Measurements from ENCODE around the gene DRC3.

The DRC3 gene

GRCh38 chr17:18015593-18015992 is 42.9 kb downstream of the DRC3 start:
- no peak overlapping the region for H2BK15ac ChIP-seq (replicated peaks; ENCODE audit: low read depth)
- H3K4me1 ChIP-seq (ENCODE audit: control insufficient read depth, low read depth, low read length): no peaks in the 10 kb centered on the region
- H3K27ac ChIP-seq (ENCODE audit: low read depth, low read length): no peak overlapping the region
- no peak overlapping the region for H3K18ac ChIP-seq (ENCODE audit: low read length)
- H2AK5ac ChIP-seq (ENCODE audit: low read length): no peak overlapping the region
- H3K4me3 ChIP-seq (ENCODE audit: low read length): no peak overlapping the region
- H3K27me3 ChIP-seq (ENCODE audit: insufficient read depth, low read length, poor library complexity): no peaks in the 10 kb centered on the region
- H3K36me3 ChIP-seq (ENCODE audit: control insufficient read depth, insufficient read depth, low read length): no peaks in the 10 kb centered on the region
- no CpG with 5 or more reads among the region's 5 CpGs for WGBS (ENCODE audit: extremely low coverage, insufficient coverage, low lambda C conversion rate)
- no peak for DNase-seq
- H3K9ac ChIP-seq (ENCODE audit: low read length): no peak overlapping the region
- no peak overlapping the region for H3K23ac ChIP-seq (ENCODE audit: low read length)
- no peak overlapping the region for H3K4me2 ChIP-seq (ENCODE audit: low read length)
- H3K79me1 ChIP-seq (ENCODE audit: low read length): no peaks in the 10 kb centered on the region
- no peak overlapping the region for H2BK5ac ChIP-seq (ENCODE audit: low read length)
- no peak overlapping the region for H4K5ac ChIP-seq (ENCODE audit: low read length)
- no peak overlapping the region for H2BK120ac ChIP-seq (ENCODE audit: low read depth, low read length)
- H3K56ac ChIP-seq (ENCODE audit: low read length): no peak overlapping the region
- H4K8ac ChIP-seq (ENCODE audit: low read depth, low read length): no peak overlapping the region
- no peak overlapping the region for H3K4ac ChIP-seq (ENCODE audit: low read depth, low read length)
- H3K79me2 ChIP-seq (ENCODE audit: control insufficient read depth, insufficient read depth, low read length): no peaks in the 10 kb centered on the region

GRCh38 chr17:18016426-18016825 is 43.8 kb downstream of the DRC3 start:
- no peak overlapping the region for H4K8ac ChIP-seq (ENCODE audit: low read depth, low read length)
- H3K79me1 ChIP-seq (ENCODE audit: low read length): no peaks in the 10 kb centered on the region
- no peak overlapping the region for H3K18ac ChIP-seq (ENCODE audit: low read length)
- no peak overlapping the region for H3K4me3 ChIP-seq (ENCODE audit: low read length)
- no CpG with 5 or more reads among the region's 12 CpGs for WGBS (ENCODE audit: extremely low coverage, insufficient coverage, low lambda C conversion rate)
- no peak overlapping the region for H2AK5ac ChIP-seq (ENCODE audit: low read length)
- no peak overlapping the region for H2BK5ac ChIP-seq (ENCODE audit: low read length)
- no peak overlapping the region for H3K56ac ChIP-seq (ENCODE audit: low read length)
- no peaks in the 10 kb centered on the region for H3K4me1 ChIP-seq (ENCODE audit: control insufficient read depth, low read depth, low read length)
- H3K9ac ChIP-seq (ENCODE audit: low read length): no peak overlapping the region
- H3K79me2 ChIP-seq (ENCODE audit: control insufficient read depth, insufficient read depth, low read length): no peaks in the 10 kb centered on the region
- no peak overlapping the region for H3K4ac ChIP-seq (ENCODE audit: low read depth, low read length)
- no peak overlapping the region for H2BK120ac ChIP-seq (ENCODE audit: low read depth, low read length)
- no peak overlapping the region for H2BK15ac ChIP-seq (replicated peaks; ENCODE audit: low read depth)
- H3K27me3 ChIP-seq (ENCODE audit: insufficient read depth, low read length, poor library complexity): no peaks in the 10 kb centered on the region
- no peak overlapping the region for H3K4me2 ChIP-seq (ENCODE audit: low read length)
- no peaks in the 10 kb centered on the region for H3K36me3 ChIP-seq (ENCODE audit: control insufficient read depth, insufficient read depth, low read length)
- H4K5ac ChIP-seq (ENCODE audit: low read length): no peak overlapping the region
- DNase-seq: no peak
- no peak overlapping the region for H3K23ac ChIP-seq (ENCODE audit: low read length)
- no peak overlapping the region for H3K27ac ChIP-seq (ENCODE audit: low read depth, low read length)

GRCh38 chr17:18017958-18018357 is 45.3 kb downstream of the DRC3 start:
- no peaks in the 10 kb centered on the region for H3K79me1 ChIP-seq (ENCODE audit: low read length)
- no peak overlapping the region for H4K8ac ChIP-seq (ENCODE audit: low read depth, low read length)
- H3K4me3 ChIP-seq (ENCODE audit: low read length): no peak overlapping the region
- H3K79me2 ChIP-seq (ENCODE audit: control insufficient read depth, insufficient read depth, low read length): no peaks in the 10 kb centered on the region
- DNase-seq: no peak
- H3K36me3 ChIP-seq (ENCODE audit: control insufficient read depth, insufficient read depth, low read length): no peaks in the 10 kb centered on the region
- H3K27ac ChIP-seq (ENCODE audit: low read depth, low read length): no peak overlapping the region
- no peak overlapping the region for H2AK5ac ChIP-seq (ENCODE audit: low read length)
- H3K4me2 ChIP-seq (ENCODE audit: low read length): no peak overlapping the region
- H3K4ac ChIP-seq (ENCODE audit: low read depth, low read length): no peak overlapping the region
- H2BK120ac ChIP-seq (ENCODE audit: low read depth, low read length): no peak overlapping the region
- H2BK15ac ChIP-seq (replicated peaks; ENCODE audit: low read depth): no peak overlapping the region
- H4K5ac ChIP-seq (ENCODE audit: low read length): no peak overlapping the region
- H3K23ac ChIP-seq (ENCODE audit: low read length): no peak overlapping the region
- H3K18ac ChIP-seq (ENCODE audit: low read length): no peak overlapping the region
- H3K27me3 ChIP-seq (ENCODE audit: insufficient read depth, low read length, poor library complexity): no peaks in the 10 kb centered on the region
- no peaks in the 10 kb centered on the region for H3K4me1 ChIP-seq (ENCODE audit: control insufficient read depth, low read depth, low read length)
- WGBS (ENCODE audit: extremely low coverage, insufficient coverage, low lambda C conversion rate): no CpG with 5 or more reads among the region's 3 CpGs
- H2BK5ac ChIP-seq (ENCODE audit: low read length): no peak overlapping the region
- no peak overlapping the region for H3K9ac ChIP-seq (ENCODE audit: low read length)
- H3K56ac ChIP-seq (ENCODE audit: low read length): no peak overlapping the region

- Histone ChIP-seq H3K4me2 (ENCODE audit: low read length) (no peak overlapping the region), H3K4me1 (ENCODE audit: control insufficient read depth, low read depth, low read length) (no peaks in the 10 kb centered on the region), H3K79me2 (ENCODE audit: control insufficient read depth, insufficient read depth, low read length) (no peaks in the 10 kb centered on the region), H3K4ac (ENCODE audit: low read depth, low read length) (no peak overlapping the region), H2AK5ac (ENCODE audit: low read length) (no peak overlapping the region), H3K27me3 (ENCODE audit: insufficient read depth, low read length, poor library complexity) (no peaks in the 10 kb centered on the region), H3K27ac (ENCODE audit: low read depth, low read length) (no peak overlapping the region), H3K36me3 (ENCODE audit: control insufficient read depth, insufficient read depth, low read length) (no peaks in the 10 kb centered on the region), H2BK5ac (ENCODE audit: low read length) (no peak overlapping the region), H3K23ac (ENCODE audit: low read length) (no peak overlapping the region), H3K18ac (ENCODE audit: low read length) (no peak overlapping the region), H3K4me3 (ENCODE audit: low read length) (no peak overlapping the region), H4K5ac (ENCODE audit: low read length) (no peak overlapping the region), H2BK120ac (ENCODE audit: low read depth, low read length) (no peak overlapping the region), H4K8ac (ENCODE audit: low read depth, low read length) (no peak overlapping the region), H3K9ac (ENCODE audit: low read length) (no peak overlapping the region), H2BK15ac (replicated peaks; ENCODE audit: low read depth) (no peak overlapping the region), H3K56ac (ENCODE audit: low read length) (no peak overlapping the region), H3K79me1 (ENCODE audit: low read length) (no peaks in the 10 kb centered on the region)
- no peak for DNase-seq
- WGBS (ENCODE audit: extremely low coverage, insufficient coverage, low lambda C conversion rate): no CpG with 5 or more reads among the region's 15 CpGs
These were observed 45.8 kb downstream of the DRC3 start for GRCh38 chr17:18018411-18018921.

- H3K4me1 ChIP-seq (ENCODE audit: control insufficient read depth, low read depth, low read length): no peaks in the 10 kb centered on the region
- H3K18ac ChIP-seq (ENCODE audit: low read length): no peak overlapping the region
- H2BK5ac ChIP-seq (ENCODE audit: low read length): no peak overlapping the region
- H2BK15ac ChIP-seq (replicated peaks; ENCODE audit: low read depth): no peak overlapping the region
- H3K56ac ChIP-seq (ENCODE audit: low read length): no peak overlapping the region
- WGBS (ENCODE audit: extremely low coverage, insufficient coverage, low lambda C conversion rate): no CpG with 5 or more reads among the region's 2 CpGs
- H4K8ac ChIP-seq (ENCODE audit: low read depth, low read length): no peak overlapping the region
- no peaks in the 10 kb centered on the region for H3K36me3 ChIP-seq (ENCODE audit: control insufficient read depth, insufficient read depth, low read length)
- no peaks in the 10 kb centered on the region for H3K27me3 ChIP-seq (ENCODE audit: insufficient read depth, low read length, poor library complexity)
- no peak overlapping the region for H3K4me3 ChIP-seq (ENCODE audit: low read length)
- H3K23ac ChIP-seq (ENCODE audit: low read length): no peak overlapping the region
- H3K4me2 ChIP-seq (ENCODE audit: low read length): no peak overlapping the region
- DNase-seq: no peak
- no peaks in the 10 kb centered on the region for H3K79me2 ChIP-seq (ENCODE audit: control insufficient read depth, insufficient read depth, low read length)
- no peak overlapping the region for H3K4ac ChIP-seq (ENCODE audit: low read depth, low read length)
- H2AK5ac ChIP-seq (ENCODE audit: low read length): no peak overlapping the region
- no peak overlapping the region for H2BK120ac ChIP-seq (ENCODE audit: low read depth, low read length)
- H4K5ac ChIP-seq (ENCODE audit: low read length): no peak overlapping the region
- H3K9ac ChIP-seq (ENCODE audit: low read length): no peak overlapping the region
- H3K79me1 ChIP-seq (ENCODE audit: low read length): no peaks in the 10 kb centered on the region
- no peak overlapping the region for H3K27ac ChIP-seq (ENCODE audit: low read depth, low read length)
These were observed 47.1 kb downstream of the DRC3 start for GRCh38 chr17:18019838-18020154.

GRCh38 chr17:18020971-18021370 is 48.3 kb downstream of the DRC3 start:
- Histone ChIP-seq H2BK15ac (replicated peaks; ENCODE audit: low read depth) (no peak overlapping the region), H3K27me3 (ENCODE audit: insufficient read depth, low read length, poor library complexity) (no peaks in the 10 kb centered on the region), H3K79me2 (ENCODE audit: control insufficient read depth, insufficient read depth, low read length) (no peaks in the 10 kb centered on the region), H3K79me1 (ENCODE audit: low read length) (no peaks in the 10 kb centered on the region), H3K4me1 (ENCODE audit: control insufficient read depth, low read depth, low read length) (no peaks in the 10 kb centered on the region), H2BK5ac (ENCODE audit: low read length) (no peak overlapping the region), H3K18ac (ENCODE audit: low read length) (no peak overlapping the region), H4K8ac (ENCODE audit: low read depth, low read length) (no peak overlapping the region), H3K4me2 (ENCODE audit: low read length) (no peak overlapping the region), H3K36me3 (ENCODE audit: control insufficient read depth, insufficient read depth, low read length) (no peaks in the 10 kb centered on the region), H3K27ac (ENCODE audit: low read depth, low read length) (no peak overlapping the region), H4K5ac (ENCODE audit: low read length) (no peak overlapping the region), H3K56ac (ENCODE audit: low read length) (no peak overlapping the region), H2AK5ac (ENCODE audit: low read length) (no peak overlapping the region), H3K4me3 (ENCODE audit: low read length) (no peak overlapping the region), H3K4ac (ENCODE audit: low read depth, low read length) (no peak overlapping the region), H3K9ac (ENCODE audit: low read length) (no peak overlapping the region), H2BK120ac (ENCODE audit: low read depth, low read length) (no peak overlapping the region), H3K23ac (ENCODE audit: low read length) (no peak overlapping the region)
- WGBS (ENCODE audit: extremely low coverage, insufficient coverage, low lambda C conversion rate): no CpG with 5 or more reads among the region's 6 CpGs
- DNase-seq: no peak

All from mesendoderm (in vitro differentiated cells).